GM12891 (cell line): ENCODE results near the gene VWA8.

Experiments
- POLR2A ChIP-seq: IDR thresholded peaks from 2 replicates; pipeline ENCODE4 v1.6.1; 2011; ENCODE audit warnings: low read depth, low read length, control low read depth
- POLR2AphosphoS5 ChIP-seq: IDR thresholded peaks from 2 replicates; pipeline ENCODE4 v1.6.1; 2011; ENCODE audit warnings: low read depth, low read length, control low read depth
- TAF1 ChIP-seq: IDR thresholded peaks from 2 replicates; pipeline ENCODE4 v1.6.1; 2011; ENCODE audit warnings: low read depth, low read length, control low read depth

GRCh38 chr13:41678848-41679247, 282.1 kb downstream of the VWA8 start:
- TF ChIP-seq POLR2AphosphoS5 (no peak), TAF1 (no peak), POLR2A (no peak)
